SK-N-SH (cell line): ENCODE results near the gene STIM2. TPM values are rescaled to one million over a fixed set of nuclear protein-coding genes. Genes with fewer than 3 reads are reported as not detected.

Experiments used
- CTCF ChIA-PET: fragments of 300-600, 350-600 bp; formaldehyde crosslinking; extraction: SDS; loops from one replicate; lab custom pipeline; 2021; lab: Yijun Ruan, JAX
- POLR2A ChIA-PET: fragments of 350-600 bp; sonication (Branson Sonifier 250); formaldehyde crosslinking; extraction: SDS; loops from one replicate; lab custom pipeline; 2020; ENCODE audit warnings: antibody characterized with exemption, inconsistent platforms; lab: Yijun Ruan, JAX
- DNase-seq: peaks from one replicate; pipeline ENCODE4 v3.0.0; 2012
- H2AFZ ChIP-seq: fragments of 200-600 bp; sonication (generic); 2 replicates; pipeline ENCODE4 v1.8.1; 2016; ENCODE audit warnings: antibody characterized with exemption, mild to moderate bottlenecking, low read depth
- H3F3A ChIP-seq: fragments of 200-600 bp; sonication (generic); replicated peaks from 2 replicates; pipeline ENCODE3; 2016; ENCODE audit warnings: antibody characterized with exemption, mild to moderate bottlenecking; ENCODE audit not compliant: insufficient read depth
- H3K27ac ChIP-seq, 2 experiments: fragments of 200-500 bp in 1 of 2; fragments of 200-600 bp in 1 of 2; sonication (Bioruptor generic) in 1 of 2; sonication (generic), shearing (Covaris generic) in 1 of 2; 2 replicates each; pipeline versions ENCODE4 v1.5.1 to v1.6.1; 2014 to 2016; ENCODE audit warnings: low read depth in 2 of 2, inconsistent platforms in 1 of 2, low read length in 1 of 2, mild to moderate bottlenecking in 1 of 2, mixed read lengths in 1 of 2
- H3K27me3 ChIP-seq: fragments of 200-600 bp; sonication (generic), shearing (Covaris generic); 2 replicates; pipeline ENCODE4 v1.6.1; 2016; ENCODE audit warnings: mixed run types; ENCODE audit not compliant: insufficient read depth
- H3K36me3 ChIP-seq, 2 experiments: fragments of 200-500 bp in 1 of 2; fragments of 200-600 bp in 1 of 2; sonication (Bioruptor generic) in 1 of 2; sonication (generic) in 1 of 2; replicated peaks in 1 of 2; 2 replicates each; pipeline versions ENCODE3 to v1.5.1; 2014 to 2016; ENCODE audit warnings: low read length in 1 of 2, mild to moderate bottlenecking in 1 of 2; ENCODE audit not compliant: insufficient read depth in 2 of 2, control insufficient read depth in 1 of 2
- H3K4me1 ChIP-seq, 2 experiments: fragments of 200-500 bp in 1 of 2; fragments of 200-600 bp in 1 of 2; sonication (Bioruptor generic) in 1 of 2; sonication (generic), shearing (Covaris generic) in 1 of 2; 2 replicates each; pipeline versions ENCODE4 v1.5.1 to v1.6.1; 2014 to 2016; ENCODE audit warnings: low read depth in 1 of 2, low read length in 1 of 2, mixed run types in 1 of 2; ENCODE audit not compliant: insufficient read depth in 2 of 2, control insufficient read depth in 1 of 2
- H3K4me2 ChIP-seq: fragments of 200-600 bp; sonication (generic), shearing (Covaris generic); 2 replicates; pipeline ENCODE4 v1.6.1; 2017; ENCODE audit warnings: mixed run types
- H3K4me3 ChIP-seq, 2 experiments: fragments of 200-500 bp in 1 of 2; fragments of 200-600 bp in 1 of 2; sonication (Bioruptor generic) in 1 of 2; sonication (generic), shearing (Covaris generic) in 1 of 2; 2 replicates each; pipeline versions ENCODE4 v1.5.1 to v1.8.1; 2014 to 2016; ENCODE audit warnings: low read depth in 2 of 2, inconsistent platforms in 1 of 2, low read length in 1 of 2, mild to moderate bottlenecking in 1 of 2, mixed read lengths in 1 of 2, moderate library complexity in 1 of 2
- H3K79me2 ChIP-seq: fragments of 200-600 bp; sonication (generic); 2 replicates; pipeline ENCODE4 v1.8.1; 2017; ENCODE audit warnings: mild to moderate bottlenecking; ENCODE audit not compliant: insufficient read depth
- H3K9ac ChIP-seq: fragments of 200-600 bp; sonication (generic); 2 replicates; pipeline ENCODE4 v1.6.1; 2017; ENCODE audit warnings: mixed run types
- H3K9me2 ChIP-seq: fragments of 200-600 bp; sonication (generic); 2 replicates; pipeline ENCODE4 v1.6.1; 2017; ENCODE audit warnings: mixed run types
- H3K9me3 ChIP-seq: fragments of 200-600 bp; sonication (generic); 2 replicates; pipeline ENCODE4 v1.6.1; 2017; ENCODE audit warnings: mixed run types, mild to moderate bottlenecking, moderate library complexity
- H4K20me1 ChIP-seq: fragments of 200-600 bp; sonication (generic); 2 replicates; pipeline ENCODE4 v1.6.1; 2017; ENCODE audit warnings: mild to moderate bottlenecking, mixed run types; ENCODE audit not compliant: insufficient read depth
- ELF1 ChIP-seq: IDR thresholded peaks from 2 replicates; pipeline ENCODE4 v1.4.0; 2012
- GABPA ChIP-seq: IDR thresholded peaks from 2 replicates; pipeline ENCODE4 v1.4.0; 2012; ENCODE audit warnings: low read depth, mild to moderate bottlenecking
- GATA2 ChIP-seq: sonication (generic); formaldehyde crosslinking; IDR thresholded peaks from 2 replicates; pipeline ENCODE4 v1.5.0; 2020; ENCODE audit warnings: mild to moderate bottlenecking, missing genetic modification reagents
- POLR2AphosphoS5 ChIP-seq: IDR thresholded peaks from 2 replicates; pipeline ENCODE4 v1.6.1; 2012; ENCODE audit warnings: low read depth, low read length
- RAD21 ChIP-seq: IDR thresholded peaks from 2 replicates; pipeline ENCODE4 v1.6.1; 2012; ENCODE audit warnings: mild to moderate bottlenecking, low read length
- RCOR1 ChIP-seq: fragments of 150-350 bp; IDR thresholded peaks from 2 replicates; pipeline ENCODE4 v1.6.1; 2017; ENCODE audit warnings: antibody characterized with exemption, low read length
- REST ChIP-seq: IDR thresholded peaks from 2 replicates; pipeline ENCODE4 v1.6.1; 2012; ENCODE audit warnings: mild to moderate bottlenecking, low read depth, low read length, moderate library complexity
- RFX5 ChIP-seq: IDR thresholded peaks from 2 replicates; pipeline ENCODE4 v1.6.1; 2012; ENCODE audit warnings: mild to moderate bottlenecking, improper control_type of control experiment, low read length
- TEAD4 ChIP-seq: IDR thresholded peaks from 2 replicates; pipeline ENCODE4 v1.4.0; 2012; ENCODE audit warnings: mild to moderate bottlenecking, borderline replicate concordance; ENCODE audit not compliant: insufficient read depth
- USF1 ChIP-seq: IDR thresholded peaks from 2 replicates; pipeline ENCODE4 v1.4.0; 2012; ENCODE audit warnings: low read depth, borderline replicate concordance
- YY1 ChIP-seq: IDR thresholded peaks from 2 replicates; pipeline ENCODE4 v1.4.0; 2012; ENCODE audit warnings: low read depth, mild to moderate bottlenecking
- ZBTB33 ChIP-seq: IDR thresholded peaks from 2 replicates; pipeline ENCODE4 v1.4.0; 2012; ENCODE audit warnings: low read depth, borderline replicate concordance
- WGBS: methylation state at CpG from one replicate; pipeline ENCODE4 v1.1.6; 2017; ENCODE audit warnings: low lambda C conversion rate; 5-methylcytosine and 5-hydroxymethylcytosine counted together
- polyA plus RNA-seq, 3 experiments: library from polyadenylated mRNA; depleted of rRNA; stranded (reverse); fragments of >200 nt; gene quantifications; 2 replicates each; pipeline ENCODE4 v1.2.3, GENCODE V29; 2012
- TF ChIP-seq, protein P1 (sequence below): IDR thresholded peaks from 2 replicates; pipeline ENCODE4 v1.4.0; 2012; ENCODE audit warnings: low read depth
- TF ChIP-seq, protein P2 (sequence below): fragments of 150-350 bp; IDR thresholded peaks from 2 replicates; pipeline ENCODE4 v1.6.1; 2017; ENCODE audit warnings: antibody characterized with exemption, low read length, low read depth, borderline replicate concordance

STIM2 gene
- polyA plus RNA-seq, 1 of the 3 experiments (the other 2 are of a cell fraction), result 14.7 TPM

DNA sequence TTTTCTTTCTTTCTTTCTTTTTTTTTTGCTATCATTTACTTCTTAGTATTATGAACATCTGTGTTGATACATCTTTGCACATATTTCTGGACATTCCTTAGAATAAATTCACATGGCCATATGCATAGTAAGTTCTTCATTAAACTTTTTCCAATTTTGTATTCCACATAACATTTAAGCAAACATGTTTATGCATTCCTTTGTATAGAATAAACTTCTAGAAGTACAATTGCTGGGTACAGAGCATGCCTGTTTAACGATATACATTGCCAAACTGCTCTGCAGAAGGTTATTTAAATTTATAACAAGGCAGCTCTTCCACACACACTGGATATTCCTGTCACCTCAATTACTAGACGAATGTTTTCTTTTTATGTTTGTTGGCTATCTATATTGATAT, 36.0 kb upstream of the STIM2 start (continued):
- TF ChIP-seq REST, result no peak
- no peak for TF ChIP-seq ELF1
- no peak for TF ChIP-seq TEAD4
- TF ChIP-seq ZBTB33, result no peak
- TF ChIP-seq, protein P1, sequence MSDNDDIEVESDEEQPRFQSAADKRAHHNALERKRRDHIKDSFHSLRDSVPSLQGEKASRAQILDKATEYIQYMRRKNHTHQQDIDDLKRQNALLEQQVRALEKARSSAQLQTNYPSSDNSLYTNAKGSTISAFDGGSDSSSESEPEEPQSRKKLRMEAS, result no peak
- TF ChIP-seq, protein P2, sequence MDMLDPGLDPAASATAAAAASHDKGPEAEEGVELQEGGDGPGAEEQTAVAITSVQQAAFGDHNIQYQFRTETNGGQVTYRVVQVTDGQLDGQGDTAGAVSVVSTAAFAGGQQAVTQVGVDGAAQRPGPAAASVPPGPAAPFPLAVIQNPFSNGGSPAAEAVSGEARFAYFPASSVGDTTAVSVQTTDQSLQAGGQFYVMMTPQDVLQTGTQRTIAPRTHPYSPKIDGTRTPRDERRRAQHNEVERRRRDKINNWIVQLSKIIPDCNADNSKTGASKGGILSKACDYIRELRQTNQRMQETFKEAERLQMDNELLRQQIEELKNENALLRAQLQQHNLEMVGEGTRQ, result no peak
- no peak for TF ChIP-seq GABPA
- TF ChIP-seq RFX5, result no peak
- TF ChIP-seq USF1, result no peak

DNA sequence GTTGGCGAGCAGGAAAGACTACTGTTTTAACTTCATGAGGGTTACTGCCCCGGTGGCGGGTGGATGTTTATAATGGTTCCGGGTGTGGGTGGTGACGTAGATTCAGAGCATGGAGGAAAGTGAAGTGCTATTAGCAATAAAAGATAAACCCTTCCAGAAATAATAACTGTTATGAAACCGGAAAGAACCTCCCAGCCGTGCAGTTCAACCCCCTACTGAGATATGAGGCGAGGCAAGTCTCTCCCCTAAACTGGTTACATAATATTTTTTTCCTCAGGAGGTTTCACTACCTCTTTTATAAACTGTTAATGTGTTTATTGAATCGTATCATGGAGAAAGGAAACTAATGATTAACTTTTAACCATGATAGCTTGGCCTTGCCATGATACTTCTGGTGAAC, 33.9 kb upstream of the STIM2 start:
- Histone ChIP-seq H3K4me3 (no peak overlapping the region), H3K9me2 (no peaks in the 10 kb centered on the region), H3K79me2 (no peaks in the 10 kb centered on the region), H3K4me1 (no peaks in the 10 kb centered on the region; a peak in 1 of 4 replicates), H2AFZ (no peak overlapping the region), H3K9ac (no peak overlapping the region), H3K27me3 (no peaks in the 10 kb centered on the region), H3K36me3 (no peaks in the 10 kb centered on the region), H4K20me1 (no peaks in the 10 kb centered on the region), H3F3A (no peaks in the 10 kb centered on the region), H3K27ac (no peak overlapping the region), H3K4me2 (no peak overlapping the region), H3K9me3 (no peaks in the 10 kb centered on the region)
- POLR2A ChIA-PET, result no interaction called here
- CTCF ChIA-PET, result no interaction called here
- DNase-seq, result no peak
- WGBS, result 69% methylated on average over 9 of the region's 9 CpGs
- TF ChIP-seq RAD21 (no peak), REST (no peak), GATA2 (CRISPR knock-in tag) (no peak), POLR2AphosphoS5 (no peak), ZBTB33 (no peak), RCOR1 (no peak), YY1 (no peak), ELF1 (no peak)
- TF ChIP-seq, protein P2, result no peak
- TF ChIP-seq, protein P1, result no peak
